Heart right ventricle (tissue), 16 donors: Measurements from ENCODE around the gene HERC4. TPM values are rescaled to one million over a fixed set of nuclear protein-coding genes. Genes with fewer than 3 reads are reported as not detected.

ENCODE experiments used
- ATAC-seq, 8 donors: fragments of 200-7000 bp; cut with Tn5 transposase; one replicate each; pipeline ENCODE4 v1.9.1; 2020; ENCODE audit warnings: mild to moderate bottlenecking in 8 of 8, moderate library complexity in 8 of 8, moderate number of reproducible peaks in 1 of 8
- DNase-seq, 2 donors: peaks; one replicate each; pipeline ENCODE4 v3.0.0-alpha.2; 2020
- H3K27ac ChIP-seq, 10 donors: fragments of 200-600 bp; sonication (generic) in 2 of 10; one replicate each; pipeline versions ENCODE4 v1.5.0 to v1.8.0; 2020 to 2022; ENCODE audit warnings: mild to moderate bottlenecking in 3 of 10
- H3K27me3 ChIP-seq, 7 donors: fragments of 200-600 bp; one replicate each; pipeline ENCODE4 v1.8.0; 2021 to 2022; ENCODE audit warnings: mild to moderate bottlenecking in 2 of 7
- H3K36me3 ChIP-seq, 9 donors: fragments of 200-600 bp; sonication (generic) in 1 of 9; one replicate each; pipeline versions ENCODE4 v1.5.0 to v1.8.0; 2020 to 2022; ENCODE audit warnings: mild to moderate bottlenecking in 2 of 9
- H3K4me1 ChIP-seq, 9 donors: fragments of 200-600 bp; sonication (generic) in 1 of 9; one replicate each; pipeline versions ENCODE4 v1.5.0 to v1.8.0; 2020 to 2022; ENCODE audit warnings: mild to moderate bottlenecking in 4 of 9
- H3K4me3 ChIP-seq, 10 donors: fragments of 200-600 bp; sonication (generic) in 2 of 10; one replicate each; pipeline versions ENCODE4 v1.5.0 to v1.8.0; 2020 to 2022; ENCODE audit warnings: mild to moderate bottlenecking in 7 of 10, moderate library complexity in 2 of 10
- H3K9me3 ChIP-seq, 11 donors: fragments of 200-600 bp in 10 of 11; sonication (generic) in 2 of 11; one replicate each; pipeline versions ENCODE4 v1.5.0 to v1.8.0; 2013 to 2022; ENCODE audit warnings: mild to moderate bottlenecking in 2 of 11, control low read depth in 1 of 11, moderate library complexity in 1 of 11
- CTCF ChIP-seq, 9 donors: fragments of 200-600 bp; sonication (generic) in 2 of 9; IDR thresholded peaks; one replicate each; pipeline versions ENCODE4 v1.5.0 to v1.8.0; 2021 to 2022; ENCODE audit warnings: antibody characterized with exemption in 9 of 9, mild to moderate bottlenecking in 5 of 9, moderate library complexity in 1 of 9
- WGBS, 2 donors: extraction: QIAGEN DNeasy Blood & Tissue Kit; methylation state at CpG; one replicate each; pipeline ENCODE4 v1.1.7; 2013; ENCODE audit warnings: inconsistent platforms in 1 of 2; 5-methylcytosine and 5-hydroxymethylcytosine counted together
- intact Hi-C, 10 donors: fragments of 100-400 bp; cut with DNase I; formaldehyde crosslinking; loops; one replicate each; pipeline versions ENCODE4 v1.11.1 to v1.14.2; 2022
- polyA plus RNA-seq, 2 donors: library from polyadenylated mRNA; stranded (reverse); fragments of 200-250 nt; gene quantifications; one replicate each; pipeline ENCODE4 v1.2.3, GENCODE V29; 2013
- total RNA-seq, 10 donors: library from RNA; stranded (reverse); fragmentation: NEBNext Ultra II Directional in 3 of 10; extraction: Animal tissue kit (Norgen Biotek cat#: 25700) in 3 of 10; gene quantifications; one replicate each; pipeline versions ENCODE4 v1.2.1 to v1.2.4, GENCODE V29; 2021 to 2023
- donor health status: Arrhythmogenic right ventricular cardiomyopathy.
- donor health status: ischemic (EF 13 %, LVEDD 7.1; RV severe dilation, severe dysfunction).
- donor health status: healthy with polysubstance abuse.
- donor health status: DM: no; HTN: yes; CAD: no.
- donor health status: DM: no; HTN: no; CAD: no.
- donor health status: ischemic (EF 25% LVEDD 6.9; RV normal size, moderate dysfunction).
- donor health status: ischemic (EF 25% LVEDD 5.7; RV mildly dilated, moderate dysfunction).
- donor health status: healthy.
- donor health status: DM: yes; HTN: yes; CAD: no.
- donor health status: Ischemic cardiomyopathy.
- donor health status: ischemic (EF 35%, LVEDD 5.7; RV mildly dilated, moderate dysfunction).
- donor health status: nonischemic (EF 11% LVEDD 7.7; RV severe dilation, severe dysfunction).
- donor health status: DM: yes; HTN: yes; CAD: no.
- donor health status: PGD.
- donor health status: ischemic (EF 29% LVEDD 5.4; RV normal size, mild dysfunction).
- donor health status: nonischemic (EF 23%, LVEDD 6.1; RV moderate dilation, normal function).

The HERC4 gene
- total and polyA plus RNA-seq, 12 donors, result 10.0 to 42.1 (median 32.0) TPM

DNA sequence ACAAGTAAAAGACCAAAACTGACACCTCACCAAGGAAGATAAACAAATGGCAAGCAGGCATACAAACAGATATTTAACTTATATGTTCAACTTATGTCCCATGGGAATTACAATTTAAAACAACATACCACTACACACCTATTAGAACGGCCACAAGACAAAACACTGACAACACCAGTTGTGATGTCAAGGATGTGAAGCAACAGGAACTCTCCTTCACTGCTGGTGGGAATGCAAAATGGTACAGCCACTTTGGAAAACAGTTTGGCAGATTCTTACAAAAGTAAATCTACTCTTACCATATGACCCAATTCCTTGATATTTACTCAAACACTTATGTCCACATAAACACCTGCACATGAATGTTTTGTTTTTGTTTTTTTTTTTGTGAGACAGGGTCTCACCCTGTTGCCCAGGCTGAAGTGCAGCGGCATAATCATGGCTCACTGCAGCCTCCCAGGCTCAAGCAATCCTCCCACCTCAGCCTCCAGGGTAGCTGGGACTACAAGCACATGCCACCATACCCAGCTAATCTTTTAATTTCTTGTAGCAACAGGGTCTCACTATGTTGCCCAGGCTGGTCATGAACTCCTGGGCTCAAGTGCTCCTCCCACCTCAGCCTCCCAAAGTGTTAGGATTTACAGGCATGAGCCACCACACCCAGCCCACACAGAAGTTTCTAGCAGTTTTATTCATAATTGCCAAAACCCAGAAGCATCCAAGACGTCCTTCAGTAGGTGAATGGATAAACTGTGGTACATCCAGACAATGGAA is 27.3 kb downstream of the HERC4 start:
- intact Hi-C loops, result no loop called here

GRCh38 chr10:68047122-68047521 is 28.0 kb downstream of the HERC4 start:
- no peak for TF ChIP-seq CTCF (IDR thresholded peaks at IDR 0.05)
- Histone ChIP-seq H3K4me1 (peaks cover 0 to 3% (median 1%) of the 10 kb centered on the region in 9 donors), H3K9me3 (no peaks in the 10 kb centered on the region), H3K4me3 (no peak overlapping the region), H3K36me3 (peaks cover 0 to 42% (median 4%) of the 10 kb centered on the region in 9 donors), H3K27me3 (no peaks in the 10 kb centered on the region), H3K27ac (no peak overlapping the region)
- DNase-seq (no peak), ATAC-seq (no peak)
- WGBS, 2 donors, result 95 to 97% methylated on average over 1 of the region's 1 CpG
- intact Hi-C loops, result no loop called here

More for the DNA sequence above, 27.3 kb downstream of the HERC4 start:
- Histone ChIP-seq H3K27me3 (no peaks in the 10 kb centered on the region), H3K36me3 (peaks cover 0 to 35% (median 4%) of the 10 kb centered on the region in 9 donors), H3K27ac (no peak overlapping the region), H3K4me3 (no peak overlapping the region), H3K4me1 (peaks cover 0 to 9% (median 7%) of the 10 kb centered on the region in 9 donors), H3K9me3 (no peaks in the 10 kb centered on the region)
- no peak for TF ChIP-seq CTCF (IDR thresholded peaks at IDR 0.05)
- 86 to 93% methylated on average over 3 of the region's 3 CpGs for WGBS, 2 donors
- ATAC-seq (no peak), DNase-seq (no peak)

- no peak overlapping the region for H3K27ac ChIP-seq
- 97 to 98% methylated on average over 5 of the region's 5 CpGs for WGBS, 2 donors
- ATAC-seq (no peak), DNase-seq (no peak)
- no peaks in the 10 kb centered on the region for H3K9me3 ChIP-seq
- H3K4me1 ChIP-seq, result no peaks in the 10 kb centered on the region
- no peak overlapping the region for H3K4me3 ChIP-seq
- H3K36me3 ChIP-seq, result peaks cover 0 to 46% (median 4%) of the 10 kb centered on the region in 9 donors
- no peaks in the 10 kb centered on the region for H3K27me3 ChIP-seq
- TF ChIP-seq CTCF (IDR thresholded peaks at IDR 0.05), result no peak
- intact Hi-C loops, result no loop called here
Measured at GRCh38 chr10:68046642-68047041, 28.4 kb downstream of the HERC4 start.

DNA sequence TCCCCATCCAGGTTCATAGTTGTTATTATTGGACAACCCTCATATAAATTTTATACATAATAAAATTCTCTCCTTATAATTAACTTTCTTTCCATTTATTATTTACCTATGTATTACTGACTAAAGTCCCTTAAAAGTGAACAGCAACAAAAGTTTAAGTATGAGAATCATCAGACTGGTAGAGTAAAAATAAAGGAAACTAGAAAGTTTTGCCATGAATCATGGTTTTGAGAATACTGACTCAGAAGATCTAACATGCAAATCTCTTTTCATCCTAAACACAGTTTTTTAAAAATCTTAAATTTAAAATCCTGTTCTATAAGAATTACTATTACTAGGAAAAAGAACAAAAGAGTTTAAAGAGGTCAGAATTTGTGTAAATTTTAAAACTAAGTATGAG is 32.1 kb downstream of the HERC4 start:
- intact Hi-C loops, result no loop called here
- no peak for TF ChIP-seq CTCF (IDR thresholded peaks at IDR 0.05)
- Histone ChIP-seq H3K4me1 (no peaks in the 10 kb centered on the region), H3K36me3 (peaks cover 0 to 61% (median 8%) of the 10 kb centered on the region in 9 donors), H3K9me3 (no peaks in the 10 kb centered on the region), H3K4me3 (no peak overlapping the region), H3K27ac (no peak overlapping the region), H3K27me3 (no peaks in the 10 kb centered on the region)
- DNase-seq, result no peak
- ATAC-seq, result no peak
